ENCODE measurements around the gene ODC1. TPM values are rescaled to one million over a fixed set of nuclear protein-coding genes. Genes with fewer than 3 reads are reported as not detected.

The ODC1 gene
- total RNA-seq, 1 experiment from 2014 or later = 277 TPM

GRCh38 chr2:10415640-10416039 lies 32.5 kb downstream of the ODC1 start:
- H3K4me1 Mint-ChIP-seq (ENCODE audit: low read depth, unreplicated experiment) = peaks cover 14% of the 10 kb centered on the region
- BruUV-seq (replicated peaks) = no TSS peak
- intact Hi-C loops (cut with micrococcal nuclease; ENCODE audit: unreplicated experiment) = no loop called here
- Histone ChIP-seq H3K4me3 (ENCODE audit: low read depth, low read length) (no peak overlapping the region), H3K36me3 (ENCODE audit: control insufficient read depth, insufficient read depth, low read length) (peaks cover 6% of the 10 kb centered on the region), H3K27me3 (replicated peaks; ENCODE audit: control insufficient read depth, insufficient read depth, low read length) (no peaks in the 10 kb centered on the region), H3K9me3 (no peaks in the 10 kb centered on the region), H3K4me1 (peaks cover 14% of the 10 kb centered on the region)
- no peak overlapping the region for H3K4me3 Mint-ChIP-seq (ENCODE audit: unreplicated experiment)
- H3K27ac Mint-ChIP-seq (ENCODE audit: unreplicated experiment) = no peak overlapping the region
- ChIA-PET CTCF (interaction anchor here (2.3 kb wide), 1 partner anchor 19 kb away, joined by 10 read pairs; no protein-coding TSS in a partner anchor), POLR2A (no interaction called here)
- H3K36me3 Mint-ChIP-seq (ENCODE audit: insufficient read depth, unreplicated experiment) = peaks cover 15% of the 10 kb centered on the region
- H3K9me3 Mint-ChIP-seq (ENCODE audit: unreplicated experiment) = no peaks in the 10 kb centered on the region
- H3K27me3 Mint-ChIP-seq (ENCODE audit: insufficient read depth, unreplicated experiment) = no peaks in the 10 kb centered on the region
- TF ChIP-seq CTCF (IDR thresholded peaks at IDR 0.05; ENCODE audit: insufficient read depth in 1 of 2, low read depth in 1 of 2, low read length in 1 of 2, severe bottlenecking in 1 of 2, unreplicated experiment in 1 of 2) = no peak
- DNase-seq = no peak

- ChIA-PET CTCF (interaction anchor here (0.5 to 0.9 kb wide), 2 partner anchors 20 to 291 kb away, joined by 3 to 5 read pairs; no protein-coding TSS in a partner anchor), POLR2A (no interaction called here)
- Histone ChIP-seq H3K4me3 (ENCODE audit: low read depth, low read length) (no peak overlapping the region), H3K36me3 (ENCODE audit: control insufficient read depth, insufficient read depth, low read length) (peaks cover 6% of the 10 kb centered on the region), H3K27me3 (replicated peaks; ENCODE audit: control insufficient read depth, insufficient read depth, low read length) (no peaks in the 10 kb centered on the region), H3K4me1 (peaks cover 14% of the 10 kb centered on the region), H3K9me3 (no peaks in the 10 kb centered on the region)
- no peaks in the 10 kb centered on the region for H3K9me3 Mint-ChIP-seq (ENCODE audit: unreplicated experiment)
- H3K27me3 Mint-ChIP-seq (ENCODE audit: insufficient read depth, unreplicated experiment) = no peaks in the 10 kb centered on the region
- H3K4me1 Mint-ChIP-seq (ENCODE audit: low read depth, unreplicated experiment) = peaks cover 14% of the 10 kb centered on the region
- no peak for TF ChIP-seq CTCF (IDR thresholded peaks at IDR 0.05; ENCODE audit: insufficient read depth in 1 of 2, low read depth in 1 of 2, low read length in 1 of 2, severe bottlenecking in 1 of 2, unreplicated experiment in 1 of 2)
- H3K4me3 Mint-ChIP-seq (ENCODE audit: unreplicated experiment) = no peak overlapping the region
- no peak for DNase-seq
- no peak overlapping the region for H3K27ac Mint-ChIP-seq (ENCODE audit: unreplicated experiment)
- H3K36me3 Mint-ChIP-seq (ENCODE audit: insufficient read depth, unreplicated experiment) = peaks cover 15% of the 10 kb centered on the region
- BruUV-seq (replicated peaks) = no TSS peak
- intact Hi-C loops (cut with micrococcal nuclease; ENCODE audit: unreplicated experiment) = no loop called here
Observed at GRCh38 chr2:10415048-10415447, 33.1 kb downstream of the ODC1 start.

GRCh38 chr2:10414591-10414990 lies 33.5 kb downstream of the ODC1 start:
- Mint-ChIP-seq H3K4me3 (ENCODE audit: unreplicated experiment) (no peak overlapping the region), H3K9me3 (ENCODE audit: unreplicated experiment) (no peaks in the 10 kb centered on the region), H3K27me3 (ENCODE audit: insufficient read depth, unreplicated experiment) (no peaks in the 10 kb centered on the region), H3K36me3 (ENCODE audit: insufficient read depth, unreplicated experiment) (peaks cover 15% of the 10 kb centered on the region), H3K4me1 (ENCODE audit: low read depth, unreplicated experiment) (peaks cover 14% of the 10 kb centered on the region), H3K27ac (ENCODE audit: unreplicated experiment) (no peak overlapping the region)
- Histone ChIP-seq H3K9me3 (no peaks in the 10 kb centered on the region), H3K4me1 (peaks cover 14% of the 10 kb centered on the region), H3K4me3 (ENCODE audit: low read depth, low read length) (no peak overlapping the region), H3K36me3 (ENCODE audit: control insufficient read depth, insufficient read depth, low read length) (peaks cover 6% of the 10 kb centered on the region), H3K27me3 (replicated peaks; ENCODE audit: control insufficient read depth, insufficient read depth, low read length) (no peaks in the 10 kb centered on the region)
- no peak for TF ChIP-seq CTCF (IDR thresholded peaks at IDR 0.05; ENCODE audit: insufficient read depth in 1 of 2, low read depth in 1 of 2, low read length in 1 of 2, severe bottlenecking in 1 of 2, unreplicated experiment in 1 of 2)
- ChIA-PET POLR2A (no interaction called here), CTCF (interaction anchor here (0.5 to 0.9 kb wide), 2 partner anchors 20 to 291 kb away, joined by 3 to 5 read pairs; no protein-coding TSS in a partner anchor)
- no TSS peak for BruUV-seq (replicated peaks)
- no peak for DNase-seq
- intact Hi-C loops (cut with micrococcal nuclease; ENCODE audit: unreplicated experiment) = no loop called here
